ENCODE data around the gene EFCAB6. TPM values are rescaled to one million over a fixed set of nuclear protein-coding genes. Genes with fewer than 3 reads are reported as not detected.

The EFCAB6 gene
- total and polyA plus RNA-seq, 2 donors (not counting 1 experiment from before 2014, with no cell fraction given) = 0.07 to 0.10 TPM

DNA sequence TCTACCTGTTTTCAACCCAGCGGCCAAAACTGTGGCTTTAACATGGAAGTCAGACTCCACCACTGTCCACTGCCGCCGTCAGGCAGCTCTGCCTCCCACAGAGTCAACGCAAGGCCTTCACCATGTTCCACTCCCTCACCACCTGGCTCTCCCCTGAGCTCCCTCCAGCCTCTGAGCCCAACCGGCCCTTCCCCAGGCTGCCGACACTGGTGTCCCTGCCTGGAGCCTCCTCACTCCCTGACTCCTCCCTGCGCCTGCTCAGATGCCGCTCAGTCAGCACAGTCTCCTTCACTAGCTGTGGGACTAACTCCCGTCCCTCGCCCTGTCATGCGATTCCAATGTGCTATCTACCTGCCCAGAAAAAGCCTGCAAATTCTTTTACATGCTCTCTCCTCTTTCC, 33.9 kb upstream of the EFCAB6 start:
- Histone ChIP-seq H3K4me3 (ENCODE audit: control extremely low read depth in 1 of 5, extremely low read depth in 1 of 5, insufficient read depth in 1 of 5, low read depth in 2 of 5, low read length in 4 of 5) (no peak overlapping the region), H3K36me3 (replicated peaks in 1 of 2; ENCODE audit: control extremely low read depth in 1 of 2, control insufficient read depth in 1 of 2, extremely low read depth in 1 of 2, insufficient read depth in 2 of 2, low read length in 1 of 2) (no peaks in the 10 kb centered on the region), H3K27me3 (replicated peaks in 1 of 4; ENCODE audit: control extremely low read depth in 1 of 4, control insufficient read depth in 3 of 4, insufficient read depth in 4 of 4, low read length in 3 of 4) (no peaks in the 10 kb centered on the region), H2AFZ (ENCODE audit: insufficient read depth, low read depth, low read length, poor library complexity, severe bottlenecking) (no peak overlapping the region), H3K4me2 (replicated peaks; ENCODE audit: low read depth, low read length, poor library complexity, severe bottlenecking) (no peak overlapping the region), H3K4me1 (ENCODE audit: control insufficient read depth in 2 of 2, insufficient read depth in 2 of 2, low read length in 2 of 2) (no peaks in the 10 kb centered on the region), H3K9ac (ENCODE audit: low read length) (no peak overlapping the region), H3K9me3 (ENCODE audit: control extremely low read depth in 1 of 3, control insufficient read depth in 2 of 3, insufficient read depth in 1 of 3, low read length in 2 of 3) (no peaks in the 10 kb centered on the region), H4K20me1 (ENCODE audit: control insufficient read depth, insufficient read depth, low read length, poor library complexity, severe bottlenecking) (no peaks in the 10 kb centered on the region), H3K27ac (ENCODE audit: low read length in 2 of 2) (no peak overlapping the region), H3K79me2 (ENCODE audit: control insufficient read depth, insufficient read depth, low read length) (no peaks in the 10 kb centered on the region)
- ATAC-seq (ENCODE audit: low read depth) = no peak
- intact Hi-C loops (cut with micrococcal nuclease) = no loop called here
- TF ChIP-seq EZH2 (IDR thresholded peaks at IDR 0.05; ENCODE audit: borderline replicate concordance, insufficient read depth, low read depth, low read length, poor library complexity, severe bottlenecking) = no peak
- TF ChIP-seq, protein P1, sequence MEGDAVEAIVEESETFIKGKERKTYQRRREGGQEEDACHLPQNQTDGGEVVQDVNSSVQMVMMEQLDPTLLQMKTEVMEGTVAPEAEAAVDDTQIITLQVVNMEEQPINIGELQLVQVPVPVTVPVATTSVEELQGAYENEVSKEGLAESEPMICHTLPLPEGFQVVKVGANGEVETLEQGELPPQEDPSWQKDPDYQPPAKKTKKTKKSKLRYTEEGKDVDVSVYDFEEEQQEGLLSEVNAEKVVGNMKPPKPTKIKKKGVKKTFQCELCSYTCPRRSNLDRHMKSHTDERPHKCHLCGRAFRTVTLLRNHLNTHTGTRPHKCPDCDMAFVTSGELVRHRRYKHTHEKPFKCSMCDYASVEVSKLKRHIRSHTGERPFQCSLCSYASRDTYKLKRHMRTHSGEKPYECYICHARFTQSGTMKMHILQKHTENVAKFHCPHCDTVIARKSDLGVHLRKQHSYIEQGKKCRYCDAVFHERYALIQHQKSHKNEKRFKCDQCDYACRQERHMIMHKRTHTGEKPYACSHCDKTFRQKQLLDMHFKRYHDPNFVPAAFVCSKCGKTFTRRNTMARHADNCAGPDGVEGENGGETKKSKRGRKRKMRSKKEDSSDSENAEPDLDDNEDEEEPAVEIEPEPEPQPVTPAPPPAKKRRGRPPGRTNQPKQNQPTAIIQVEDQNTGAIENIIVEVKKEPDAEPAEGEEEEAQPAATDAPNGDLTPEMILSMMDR (IDR thresholded peaks at IDR 0.05) = no peak
- ChIA-PET CTCF (no interaction called here), POLR2A (no interaction called here)
- Mint-ChIP-seq H3K4me3 (no peak overlapping the region), H3K27ac (no peak overlapping the region), H3K27me3 (peaks cover 14% of the 10 kb centered on the region), H3K9me3 (ENCODE audit: insufficient read depth) (no peaks in the 10 kb centered on the region), H3K4me1 (no peaks in the 10 kb centered on the region)
- 93% methylated on average over 11 of the region's 11 CpGs for WGBS (ENCODE audit: insufficient coverage)
- no peak for DNase-seq

DNA sequence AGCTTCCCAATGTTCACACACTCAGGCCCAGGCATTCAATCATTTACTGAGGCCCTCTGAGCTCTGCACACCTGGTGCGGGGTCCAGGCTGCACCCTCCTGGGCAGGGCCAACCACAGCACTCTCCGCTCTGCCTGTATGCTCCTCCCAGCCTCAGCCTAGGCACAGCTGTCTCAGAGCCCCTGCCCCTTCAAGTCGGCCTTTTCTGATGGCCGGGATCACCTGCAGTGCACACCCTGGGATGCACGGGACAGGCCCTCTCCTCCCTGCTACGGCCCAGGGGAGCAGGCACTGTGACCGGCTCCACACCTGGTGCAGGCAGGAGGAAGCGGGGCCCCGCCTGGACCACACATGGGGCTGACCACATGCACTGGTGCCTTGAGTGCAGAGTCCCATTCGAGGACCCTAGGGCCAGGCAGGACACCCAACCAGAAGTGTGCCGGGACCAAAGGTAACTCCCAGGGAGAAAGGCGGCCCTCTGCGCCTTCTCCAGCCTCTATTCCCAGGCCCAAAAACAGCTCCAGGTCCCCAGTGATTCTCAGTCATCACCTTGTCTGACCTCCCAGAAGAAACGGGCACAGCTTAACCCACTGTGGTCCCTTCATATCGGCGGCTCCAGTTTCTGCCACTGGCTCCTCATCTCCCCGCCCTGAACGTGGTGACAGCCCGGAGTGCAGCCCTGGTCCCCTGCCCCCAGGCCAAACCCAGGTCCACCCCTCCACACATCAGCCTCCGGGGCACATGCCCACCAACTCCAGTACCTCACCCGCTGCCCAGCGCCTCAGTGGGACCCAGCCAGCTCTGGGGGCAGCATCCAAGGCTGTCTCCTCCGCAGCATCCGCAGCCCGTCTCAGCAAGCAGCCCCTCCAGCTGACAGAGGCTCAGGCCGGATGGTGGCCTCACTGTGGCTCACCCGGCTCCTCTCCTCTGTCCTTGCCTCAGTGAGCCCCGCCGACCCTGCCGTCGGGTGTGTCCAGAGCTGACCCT, 32.7 kb upstream of the EFCAB6 start:
- Histone ChIP-seq H3K9ac (ENCODE audit: low read length) (no peak overlapping the region), H3K36me3 (replicated peaks in 1 of 2; ENCODE audit: control extremely low read depth in 1 of 2, control insufficient read depth in 1 of 2, extremely low read depth in 1 of 2, insufficient read depth in 2 of 2, low read length in 1 of 2) (no peaks in the 10 kb centered on the region), H3K4me3 (ENCODE audit: control extremely low read depth in 1 of 5, extremely low read depth in 1 of 5, insufficient read depth in 1 of 5, low read depth in 2 of 5, low read length in 4 of 5) (no peak overlapping the region), H3K4me1 (ENCODE audit: control insufficient read depth in 2 of 2, insufficient read depth in 2 of 2, low read length in 2 of 2) (no peaks in the 10 kb centered on the region), H3K27me3 (replicated peaks in 1 of 4; ENCODE audit: control extremely low read depth in 1 of 4, control insufficient read depth in 3 of 4, insufficient read depth in 4 of 4, low read length in 3 of 4) (no peaks in the 10 kb centered on the region), H3K27ac (ENCODE audit: low read length in 2 of 2) (no peak overlapping the region), H2AFZ (ENCODE audit: insufficient read depth, low read depth, low read length, poor library complexity, severe bottlenecking) (no peak overlapping the region), H4K20me1 (ENCODE audit: control insufficient read depth, insufficient read depth, low read length, poor library complexity, severe bottlenecking) (no peaks in the 10 kb centered on the region), H3K9me3 (ENCODE audit: control extremely low read depth in 1 of 3, control insufficient read depth in 2 of 3, insufficient read depth in 1 of 3, low read length in 2 of 3) (no peaks in the 10 kb centered on the region), H3K79me2 (ENCODE audit: control insufficient read depth, insufficient read depth, low read length) (no peaks in the 10 kb centered on the region), H3K4me2 (replicated peaks; ENCODE audit: low read depth, low read length, poor library complexity, severe bottlenecking) (no peak overlapping the region)
- DNase-seq (no peak), ATAC-seq (ENCODE audit: low read depth) (no peak)
- H3K4me3 Mint-ChIP-seq = no peak overlapping the region
- 90% methylated on average over 31 of the region's 31 CpGs for WGBS (ENCODE audit: insufficient coverage)
- H3K4me1 Mint-ChIP-seq = no peaks in the 10 kb centered on the region
- intact Hi-C loops (cut with micrococcal nuclease) = no loop called here
- no peak overlapping the region for H3K27ac Mint-ChIP-seq
- POLR2A ChIA-PET = no interaction called here
- TF ChIP-seq, protein P1 (IDR thresholded peaks at IDR 0.05) = no peak
- no peak for TF ChIP-seq EZH2 (IDR thresholded peaks at IDR 0.05; ENCODE audit: borderline replicate concordance, insufficient read depth, low read depth, low read length, poor library complexity, severe bottlenecking)
- H3K9me3 Mint-ChIP-seq (ENCODE audit: insufficient read depth) = no peaks in the 10 kb centered on the region
- H3K27me3 Mint-ChIP-seq = peaks cover 4% of the 10 kb centered on the region
- CTCF ChIA-PET = no interaction called here
